ENCODE measurements around the gene DDX10. TPM values are rescaled to one million over a fixed set of nuclear protein-coding genes. Genes with fewer than 3 reads are reported as not detected.

DDX10 gene
- polyA plus RNA-seq, 1 donor (not counting 4 experiments of a cell fraction or from before 2014, with no cell fraction given), result 32.3 TPM

DNA sequence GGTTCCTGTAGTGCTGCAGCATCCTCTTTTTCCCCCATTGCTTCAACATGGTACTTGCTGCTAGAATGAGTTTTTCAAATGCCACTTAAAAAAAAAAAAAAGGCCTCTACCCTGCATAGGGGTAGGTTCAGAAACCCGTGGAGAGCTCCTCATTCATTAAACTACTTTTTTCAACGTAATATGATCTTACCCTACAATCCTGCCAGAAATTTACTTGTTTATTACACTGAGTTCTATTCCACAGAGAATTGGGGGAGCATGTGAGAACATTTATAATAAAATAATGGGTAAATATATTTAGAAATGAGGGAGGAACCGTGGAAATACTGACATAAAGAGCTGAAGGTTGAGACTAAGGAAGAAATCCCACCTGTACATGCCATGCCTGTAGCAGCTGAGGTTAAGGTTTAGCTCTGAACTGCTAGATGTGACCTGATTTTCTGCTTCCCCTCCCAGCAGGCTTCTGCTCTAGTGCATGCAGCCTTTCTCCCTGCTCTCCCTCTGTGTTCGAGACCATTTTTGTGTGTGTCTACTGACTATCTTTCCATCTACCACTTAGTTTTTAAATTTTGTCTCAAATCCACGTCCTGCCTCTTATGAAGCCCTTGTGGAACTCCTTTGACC is 225.7 kb downstream of the DDX10 start:
- Histone ChIP-seq H3K9ac (ENCODE audit: control insufficient read depth, extremely low read depth, insufficient read depth, low read length) (no peak overlapping the region), H3K36me3 (ENCODE audit: control insufficient read depth in 2 of 2, extremely low read depth in 1 of 2, insufficient read depth in 2 of 2, low read length in 2 of 2) (no peaks in the 10 kb centered on the region), H3K27me3 (ENCODE audit: control insufficient read depth, extremely low read depth, insufficient read depth, low read length) (no peaks in the 10 kb centered on the region), H3K9me1 (ENCODE audit: control insufficient read depth, extremely low read depth, insufficient read depth, low read length) (no peaks in the 10 kb centered on the region), H2AFZ (ENCODE audit: control insufficient read depth, low read length) (no peak overlapping the region), H3K4me1 (ENCODE audit: control insufficient read depth, extremely low read depth, insufficient read depth, low read length) (peaks cover 1% of the 10 kb centered on the region), H3K9me3 (ENCODE audit: control insufficient read depth, low read depth, low read length) (no peaks in the 10 kb centered on the region), H4K20me1 (ENCODE audit: control insufficient read depth, extremely low read depth, insufficient read depth, low read length) (no peaks in the 10 kb centered on the region), H3K4me2 (ENCODE audit: control insufficient read depth, extremely low read depth, insufficient read depth, low read depth, low read length) (no peak overlapping the region), H3K4me3 (ENCODE audit: control insufficient read depth in 2 of 3, extremely low read depth in 1 of 3, insufficient read depth in 2 of 3, low read depth in 1 of 3, low read length in 3 of 3) (no peak overlapping the region), H3K27ac (ENCODE audit: control insufficient read depth, insufficient read depth, low read length) (no peak overlapping the region), H3K79me2 (ENCODE audit: control insufficient read depth, insufficient read depth, low read length) (no peaks in the 10 kb centered on the region)
- no peak for FAIRE-seq
- no peak for TF ChIP-seq EZH2 (IDR thresholded peaks at IDR 0.05; ENCODE audit: low read length)
- TF ChIP-seq, protein P1, sequence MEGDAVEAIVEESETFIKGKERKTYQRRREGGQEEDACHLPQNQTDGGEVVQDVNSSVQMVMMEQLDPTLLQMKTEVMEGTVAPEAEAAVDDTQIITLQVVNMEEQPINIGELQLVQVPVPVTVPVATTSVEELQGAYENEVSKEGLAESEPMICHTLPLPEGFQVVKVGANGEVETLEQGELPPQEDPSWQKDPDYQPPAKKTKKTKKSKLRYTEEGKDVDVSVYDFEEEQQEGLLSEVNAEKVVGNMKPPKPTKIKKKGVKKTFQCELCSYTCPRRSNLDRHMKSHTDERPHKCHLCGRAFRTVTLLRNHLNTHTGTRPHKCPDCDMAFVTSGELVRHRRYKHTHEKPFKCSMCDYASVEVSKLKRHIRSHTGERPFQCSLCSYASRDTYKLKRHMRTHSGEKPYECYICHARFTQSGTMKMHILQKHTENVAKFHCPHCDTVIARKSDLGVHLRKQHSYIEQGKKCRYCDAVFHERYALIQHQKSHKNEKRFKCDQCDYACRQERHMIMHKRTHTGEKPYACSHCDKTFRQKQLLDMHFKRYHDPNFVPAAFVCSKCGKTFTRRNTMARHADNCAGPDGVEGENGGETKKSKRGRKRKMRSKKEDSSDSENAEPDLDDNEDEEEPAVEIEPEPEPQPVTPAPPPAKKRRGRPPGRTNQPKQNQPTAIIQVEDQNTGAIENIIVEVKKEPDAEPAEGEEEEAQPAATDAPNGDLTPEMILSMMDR (optimal IDR thresholded peaks at IDR 0.05 in 1 of 3, IDR thresholded peaks at IDR 0.05 in 1 of 3, conservative IDR thresholded peaks at IDR 0.05 in 1 of 3; ENCODE audit: extremely low read depth in 1 of 3, insufficient read depth in 2 of 3, low read length in 3 of 3), result no peak
- no peak for DNase-seq (ENCODE audit: low read depth, low spot score)
- dilution Hi-C loops (cut with MboI; ENCODE audit: extremely low pct_ligation_motif_present, low sequenced_read_pairs), result no loop called here

DNA sequence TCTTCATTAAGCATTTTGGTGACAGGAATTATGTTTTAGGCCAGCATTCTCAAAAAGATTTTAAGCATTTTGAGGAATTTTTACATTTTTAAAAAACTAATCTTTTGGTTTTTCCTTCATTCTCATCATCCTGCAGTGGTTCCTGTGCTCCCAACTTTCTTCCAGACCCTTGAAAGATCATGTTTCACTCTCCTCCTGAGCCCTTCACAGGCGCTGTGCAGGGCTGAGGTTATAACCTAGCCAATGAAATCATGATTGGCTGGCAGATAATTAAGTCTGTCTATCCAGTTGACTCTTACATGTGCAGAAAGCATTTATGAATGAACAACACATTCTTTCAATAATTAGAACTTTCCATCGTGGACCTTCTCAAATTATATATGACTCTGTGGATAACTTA is 226.3 kb downstream of the DDX10 start:
- Histone ChIP-seq H4K20me1 (ENCODE audit: control insufficient read depth, extremely low read depth, insufficient read depth, low read length) (no peaks in the 10 kb centered on the region), H3K9me3 (ENCODE audit: control insufficient read depth, low read depth, low read length) (no peaks in the 10 kb centered on the region), H3K4me2 (ENCODE audit: control insufficient read depth, extremely low read depth, insufficient read depth, low read depth, low read length) (no peak overlapping the region), H3K27ac (ENCODE audit: control insufficient read depth, insufficient read depth, low read length) (no peak overlapping the region), H3K27me3 (ENCODE audit: control insufficient read depth, extremely low read depth, insufficient read depth, low read length) (no peaks in the 10 kb centered on the region), H2AFZ (ENCODE audit: control insufficient read depth, low read length) (no peak overlapping the region), H3K79me2 (ENCODE audit: control insufficient read depth, insufficient read depth, low read length) (no peaks in the 10 kb centered on the region), H3K4me1 (ENCODE audit: control insufficient read depth, extremely low read depth, insufficient read depth, low read length) (peaks cover 6% of the 10 kb centered on the region), H3K9me1 (ENCODE audit: control insufficient read depth, extremely low read depth, insufficient read depth, low read length) (no peaks in the 10 kb centered on the region), H3K9ac (ENCODE audit: control insufficient read depth, extremely low read depth, insufficient read depth, low read length) (no peak overlapping the region), H3K4me3 (ENCODE audit: control insufficient read depth in 2 of 3, extremely low read depth in 1 of 3, insufficient read depth in 2 of 3, low read depth in 1 of 3, low read length in 3 of 3) (no peak overlapping the region), H3K36me3 (ENCODE audit: control insufficient read depth in 2 of 2, extremely low read depth in 1 of 2, insufficient read depth in 2 of 2, low read length in 2 of 2) (no peaks in the 10 kb centered on the region)
- DNase-seq (ENCODE audit: low read depth, low spot score) (no peak), FAIRE-seq (no peak)
- no peak for TF ChIP-seq EZH2 (IDR thresholded peaks at IDR 0.05; ENCODE audit: low read length)
- TF ChIP-seq, protein P1 (optimal IDR thresholded peaks at IDR 0.05 in 1 of 3, IDR thresholded peaks at IDR 0.05 in 1 of 3, conservative IDR thresholded peaks at IDR 0.05 in 1 of 3; ENCODE audit: extremely low read depth in 1 of 3, insufficient read depth in 2 of 3, low read length in 3 of 3), result no peak
- dilution Hi-C loops (cut with MboI; ENCODE audit: extremely low pct_ligation_motif_present, low sequenced_read_pairs), result no loop called here
